Vagina (tissue), 2 donors: ENCODE results near the gene MIF4GD.
"Not testable (repeated sequence)": the region's sequence is repeated elsewhere in the genome, so short reads cannot be mapped to it uniquely, and the experiment has no call there.

Experiments
- POLR2A ChIP-seq, 2 donors: fragments of 450-650 bp; IDR thresholded peaks; one replicate each; pipeline ENCODE4 v1.6.1; 2017; ENCODE audit warnings: antibody characterized with exemption in 2 of 2, mild to moderate bottlenecking in 2 of 2, moderate library complexity in 2 of 2
- TF ChIP-seq, protein P1 (sequence below), 3 experiments: fragments of 450-650 bp in 2 of 3; fragments of 200-600 bp in 1 of 3; sonication (generic) in 1 of 3; IDR thresholded peaks; one replicate each; pipeline ENCODE4 v1.5.1; 2017 to 2019; ENCODE audit warnings: antibody characterized with exemption in 3 of 3, mild to moderate bottlenecking in 2 of 3, moderate library complexity in 2 of 3

DNA sequence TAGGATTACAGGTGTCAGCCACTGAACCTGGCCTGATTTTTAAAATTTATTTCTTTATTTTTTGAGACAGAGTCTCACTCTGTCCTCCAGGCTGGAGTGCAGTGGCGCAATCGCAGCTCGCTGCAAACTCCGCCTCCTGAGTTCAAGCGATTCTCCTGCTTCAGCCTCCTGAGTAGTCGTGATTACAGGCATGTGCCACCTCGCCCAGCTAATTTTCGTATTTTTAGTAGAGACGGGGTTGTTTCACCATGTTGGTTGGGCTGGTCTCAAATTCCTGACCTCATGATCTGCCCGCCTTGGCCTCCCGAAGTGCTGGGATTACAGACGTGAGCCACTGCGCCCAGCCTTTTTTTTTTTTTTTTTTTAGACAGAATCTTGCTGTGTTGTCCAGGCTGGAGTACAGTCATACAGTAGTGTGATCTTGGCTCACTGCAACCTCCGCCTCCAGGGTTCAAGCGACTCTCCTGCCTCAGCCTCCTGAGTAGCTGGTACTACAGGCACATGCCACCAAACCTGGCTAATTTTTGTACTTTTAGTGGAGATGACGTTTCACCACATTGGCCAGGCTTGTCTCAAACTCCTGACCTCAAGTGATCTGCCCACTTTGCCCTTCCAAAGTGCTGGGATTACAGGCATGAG, 21.9 kb upstream of the MIF4GD start:
- not testable (repeated sequence) for TF ChIP-seq POLR2A (IDR thresholded peaks at IDR 0.05)
- TF ChIP-seq, protein P1, sequence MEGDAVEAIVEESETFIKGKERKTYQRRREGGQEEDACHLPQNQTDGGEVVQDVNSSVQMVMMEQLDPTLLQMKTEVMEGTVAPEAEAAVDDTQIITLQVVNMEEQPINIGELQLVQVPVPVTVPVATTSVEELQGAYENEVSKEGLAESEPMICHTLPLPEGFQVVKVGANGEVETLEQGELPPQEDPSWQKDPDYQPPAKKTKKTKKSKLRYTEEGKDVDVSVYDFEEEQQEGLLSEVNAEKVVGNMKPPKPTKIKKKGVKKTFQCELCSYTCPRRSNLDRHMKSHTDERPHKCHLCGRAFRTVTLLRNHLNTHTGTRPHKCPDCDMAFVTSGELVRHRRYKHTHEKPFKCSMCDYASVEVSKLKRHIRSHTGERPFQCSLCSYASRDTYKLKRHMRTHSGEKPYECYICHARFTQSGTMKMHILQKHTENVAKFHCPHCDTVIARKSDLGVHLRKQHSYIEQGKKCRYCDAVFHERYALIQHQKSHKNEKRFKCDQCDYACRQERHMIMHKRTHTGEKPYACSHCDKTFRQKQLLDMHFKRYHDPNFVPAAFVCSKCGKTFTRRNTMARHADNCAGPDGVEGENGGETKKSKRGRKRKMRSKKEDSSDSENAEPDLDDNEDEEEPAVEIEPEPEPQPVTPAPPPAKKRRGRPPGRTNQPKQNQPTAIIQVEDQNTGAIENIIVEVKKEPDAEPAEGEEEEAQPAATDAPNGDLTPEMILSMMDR (IDR thresholded peaks at IDR 0.05) = not testable (repeated sequence)
